ENCODE data around the gene CISD3. TPM values are rescaled to one million over a fixed set of nuclear protein-coding genes. Genes with fewer than 3 reads are reported as not detected.

The CISD3 gene
- total and polyA plus RNA-seq, 10 of the 15 experiments (the other 5 are each of a cell fraction or from before 2014, with no cell fraction given), result 2.6 to 38.1 (median 8.1) TPM

- peak; percentile 76; the same call in 1 of the 2 replicates for TF ChIP-seq ZNF687 (IDR thresholded peaks at IDR 0.05)
- 0 out of 3 replicates have a peak, but pooled peaks have one; percentile 52 for TF ChIP-seq POU2F2 (IDR thresholded peaks at IDR 0.05; ENCODE audit: borderline replicate concordance, low read depth, low read length)
- TF ChIP-seq BCLAF1 (IDR thresholded peaks at IDR 0.05), result peak; percentile 53; the same call in 1 of the 2 replicates
- TF ChIP-seq RELB (IDR thresholded peaks at IDR 0.05; ENCODE audit: low read depth), result no peak
- no peak for TF ChIP-seq RAD51 (IDR thresholded peaks at IDR 0.05)
- TF ChIP-seq BMI1 (IDR thresholded peaks at IDR 0.05; ENCODE audit: borderline replicate concordance), result no peak
- TF ChIP-seq, protein P1, sequence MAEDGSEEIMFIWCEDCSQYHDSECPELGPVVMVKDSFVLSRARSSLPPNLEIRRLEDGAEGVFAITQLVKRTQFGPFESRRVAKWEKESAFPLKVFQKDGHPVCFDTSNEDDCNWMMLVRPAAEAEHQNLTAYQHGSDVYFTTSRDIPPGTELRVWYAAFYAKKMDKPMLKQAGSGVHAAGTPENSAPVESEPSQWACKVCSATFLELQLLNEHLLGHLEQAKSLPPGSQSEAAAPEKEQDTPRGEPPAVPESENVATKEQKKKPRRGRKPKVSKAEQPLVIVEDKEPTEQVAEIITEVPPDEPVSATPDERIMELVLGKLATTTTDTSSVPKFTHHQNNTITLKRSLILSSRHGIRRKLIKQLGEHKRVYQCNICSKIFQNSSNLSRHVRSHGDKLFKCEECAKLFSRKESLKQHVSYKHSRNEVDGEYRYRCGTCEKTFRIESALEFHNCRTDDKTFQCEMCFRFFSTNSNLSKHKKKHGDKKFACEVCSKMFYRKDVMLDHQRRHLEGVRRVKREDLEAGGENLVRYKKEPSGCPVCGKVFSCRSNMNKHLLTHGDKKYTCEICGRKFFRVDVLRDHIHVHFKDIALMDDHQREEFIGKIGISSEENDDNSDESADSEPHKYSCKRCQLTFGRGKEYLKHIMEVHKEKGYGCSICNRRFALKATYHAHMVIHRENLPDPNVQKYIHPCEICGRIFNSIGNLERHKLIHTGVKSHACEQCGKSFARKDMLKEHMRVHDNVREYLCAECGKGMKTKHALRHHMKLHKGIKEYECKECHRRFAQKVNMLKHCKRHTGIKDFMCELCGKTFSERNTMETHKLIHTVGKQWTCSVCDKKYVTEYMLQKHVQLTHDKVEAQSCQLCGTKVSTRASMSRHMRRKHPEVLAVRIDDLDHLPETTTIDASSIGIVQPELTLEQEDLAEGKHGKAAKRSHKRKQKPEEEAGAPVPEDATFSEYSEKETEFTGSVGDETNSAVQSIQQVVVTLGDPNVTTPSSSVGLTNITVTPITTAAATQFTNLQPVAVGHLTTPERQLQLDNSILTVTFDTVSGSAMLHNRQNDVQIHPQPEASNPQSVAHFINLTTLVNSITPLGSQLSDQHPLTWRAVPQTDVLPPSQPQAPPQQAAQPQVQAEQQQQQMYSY (CRISPR knock-in tag; IDR thresholded peaks at IDR 0.05), result no peak
- no peak for TF ChIP-seq CEBPB (IDR thresholded peaks at IDR 0.05; ENCODE audit: borderline replicate concordance in 1 of 2, low read depth in 2 of 2, low read length in 2 of 2)
- TF ChIP-seq IRF4 (IDR thresholded peaks at IDR 0.05; ENCODE audit: low read depth, low read length), result no peak
- TF ChIP-seq SUZ12 (IDR thresholded peaks at IDR 0.05; ENCODE audit: unreplicated experiment), result no peak
- TF ChIP-seq E4F1 (IDR thresholded peaks at IDR 0.05; ENCODE audit: borderline replicate concordance, partially characterized antibody), result no peak
- TF ChIP-seq MYB (IDR thresholded peaks at IDR 0.05; ENCODE audit: borderline replicate concordance, low read depth, low read length), result no peak
- TF ChIP-seq BRCA1 (IDR thresholded peaks at IDR 0.05; ENCODE audit: low read depth, low read length), result no peak
These were observed at the start of gene CISD3 (continued) for GRCh38 chr17:38729886-38730525.

All from GM12878 (cell line).